ENCODE data around the gene PKDCC.

Gene PKDCC

DNA sequence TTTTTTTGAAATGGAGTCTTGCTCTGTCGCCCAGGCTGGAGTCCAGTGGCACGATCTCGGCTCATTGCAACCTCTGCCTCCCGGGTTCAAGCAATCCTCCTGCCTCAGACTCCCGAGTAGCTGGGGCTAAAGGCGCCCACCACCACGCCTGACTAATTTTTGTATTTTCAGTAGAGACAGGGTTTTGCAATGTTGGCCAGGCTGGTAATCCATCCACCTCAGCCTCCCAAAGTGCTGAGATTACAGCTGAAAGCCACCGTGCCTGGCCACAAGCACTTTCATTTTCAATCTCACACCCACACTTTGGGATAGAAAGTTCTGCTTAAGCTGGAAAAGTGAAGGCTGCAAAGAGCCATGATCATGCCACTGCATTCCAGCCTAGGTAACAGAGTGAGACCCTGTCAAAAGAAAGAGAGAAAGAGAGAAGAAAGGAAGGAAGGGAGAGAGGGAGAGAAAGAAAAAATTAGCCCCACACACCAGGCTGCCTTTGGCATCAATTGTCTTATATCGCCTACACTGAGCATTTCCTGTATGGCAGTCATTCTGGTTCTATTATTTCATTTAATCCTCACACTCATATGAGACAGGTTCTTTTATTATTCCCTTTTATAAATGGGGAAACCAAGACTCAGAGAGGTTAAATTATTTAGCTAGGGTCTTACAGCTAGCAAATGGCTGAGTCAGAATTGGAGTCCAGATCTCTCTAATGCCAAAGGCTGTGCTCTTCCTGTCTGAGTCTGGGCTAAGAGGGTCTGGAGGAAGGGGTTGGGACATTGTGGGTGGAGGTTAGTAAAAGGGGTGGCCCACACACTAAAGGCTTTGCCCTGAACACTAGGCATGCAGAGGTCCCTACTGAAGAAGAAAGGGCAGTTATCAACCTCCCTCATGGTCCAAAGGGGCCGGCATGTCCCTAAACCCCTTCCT lies 37.9 kb upstream of the PKDCC start:
- no peaks in the 10 kb centered on the region for H3K36me3 ChIP-seq (ENCODE audit: insufficient read depth, low read length)
- no peak for TF ChIP-seq FOXP2 (optimal IDR thresholded peaks at IDR 0.05; ENCODE audit: control extremely low read depth, extremely low read length, insufficient read depth)
- TF ChIP-seq EZH2 (IDR thresholded peaks at IDR 0.05), result no peak
- TF ChIP-seq POLR2AphosphoS5 (IDR thresholded peaks at IDR 0.05; ENCODE audit: borderline replicate concordance, low read depth, low read length), result no peak
- no peak overlapping the region for H3K9ac ChIP-seq (ENCODE audit: insufficient read length)
- H3K27ac ChIP-seq, result no peak overlapping the region
- no peak overlapping the region for H3K4me3 ChIP-seq
- H3K9me3 ChIP-seq (ENCODE audit: low read depth, low read length), result no peaks in the 10 kb centered on the region
- DNase-seq (ENCODE audit: low read depth, low spot score), result no peak

DNA sequence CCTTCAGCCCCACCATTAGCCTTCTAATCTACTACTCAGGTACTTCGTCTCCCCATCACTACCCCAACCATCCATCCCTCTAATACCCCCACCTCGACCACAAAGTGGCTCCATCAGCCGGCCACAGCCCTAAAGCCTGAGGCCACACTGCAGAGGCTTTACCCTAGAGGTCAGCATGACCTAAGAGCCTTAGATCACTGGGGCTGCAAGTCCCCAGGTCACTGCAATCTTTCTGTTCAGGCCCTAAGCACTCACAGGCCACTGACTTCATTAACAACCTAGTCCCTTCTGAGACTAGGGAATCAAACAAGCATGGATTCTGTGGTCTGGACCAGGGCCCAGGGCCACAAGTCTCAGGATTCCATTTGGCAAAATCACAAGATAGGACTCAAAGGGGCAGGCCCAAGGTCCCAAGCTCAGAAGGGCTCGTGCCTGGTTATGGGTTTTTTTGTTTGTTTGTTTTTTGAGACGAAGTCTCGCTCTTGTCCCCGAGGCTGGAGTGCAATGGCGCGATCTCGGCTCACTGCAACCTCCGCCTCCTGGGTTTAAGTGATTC lies 37.0 kb upstream of the PKDCC start:
- DNase-seq (ENCODE audit: low read depth, low spot score), result no peak
- TF ChIP-seq POLR2AphosphoS5 (IDR thresholded peaks at IDR 0.05; ENCODE audit: borderline replicate concordance, low read depth, low read length) (no peak), EZH2 (IDR thresholded peaks at IDR 0.05) (no peak), FOXP2 (optimal IDR thresholded peaks at IDR 0.05; ENCODE audit: control extremely low read depth, extremely low read length, insufficient read depth) (no peak)
- no peak overlapping the region for H3K4me3 ChIP-seq
- no peaks in the 10 kb centered on the region for H3K9me3 ChIP-seq (ENCODE audit: low read depth, low read length)
- no peak overlapping the region for H3K9ac ChIP-seq (ENCODE audit: insufficient read length)
- H3K27ac ChIP-seq, result no peak overlapping the region
- no peaks in the 10 kb centered on the region for H3K36me3 ChIP-seq (ENCODE audit: insufficient read depth, low read length)

DNA sequence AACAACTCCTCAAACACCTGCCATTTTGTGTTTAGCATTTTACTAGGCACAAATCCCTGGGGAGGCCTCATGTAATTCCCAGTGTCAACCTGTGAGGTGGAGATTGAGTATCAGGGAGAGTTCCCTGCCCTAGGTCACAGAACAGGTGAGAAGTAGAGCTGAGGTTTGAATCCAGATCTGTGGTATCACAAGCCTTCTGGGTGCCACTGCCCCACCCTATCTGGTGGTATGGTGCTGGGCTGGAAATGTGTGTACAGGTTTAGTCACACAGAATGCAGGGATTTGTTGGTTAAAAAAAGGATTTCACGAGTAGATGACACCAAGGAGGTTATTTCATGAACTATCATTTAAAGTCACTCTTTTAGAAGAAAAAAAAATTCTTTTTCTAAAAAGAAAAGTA lies 35.7 kb upstream of the PKDCC start:
- H3K4me3 ChIP-seq, result no peak overlapping the region
- H3K36me3 ChIP-seq (ENCODE audit: insufficient read depth, low read length), result no peaks in the 10 kb centered on the region
- TF ChIP-seq POLR2AphosphoS5 (IDR thresholded peaks at IDR 0.05; ENCODE audit: borderline replicate concordance, low read depth, low read length) (no peak), EZH2 (IDR thresholded peaks at IDR 0.05) (no peak), FOXP2 (optimal IDR thresholded peaks at IDR 0.05; ENCODE audit: control extremely low read depth, extremely low read length, insufficient read depth) (no peak)
- no peaks in the 10 kb centered on the region for H3K9me3 ChIP-seq (ENCODE audit: low read depth, low read length)
- no peak for DNase-seq (ENCODE audit: low read depth, low spot score)
- no peak overlapping the region for H3K27ac ChIP-seq
- H3K9ac ChIP-seq (ENCODE audit: insufficient read length), result no peak overlapping the region

DNA sequence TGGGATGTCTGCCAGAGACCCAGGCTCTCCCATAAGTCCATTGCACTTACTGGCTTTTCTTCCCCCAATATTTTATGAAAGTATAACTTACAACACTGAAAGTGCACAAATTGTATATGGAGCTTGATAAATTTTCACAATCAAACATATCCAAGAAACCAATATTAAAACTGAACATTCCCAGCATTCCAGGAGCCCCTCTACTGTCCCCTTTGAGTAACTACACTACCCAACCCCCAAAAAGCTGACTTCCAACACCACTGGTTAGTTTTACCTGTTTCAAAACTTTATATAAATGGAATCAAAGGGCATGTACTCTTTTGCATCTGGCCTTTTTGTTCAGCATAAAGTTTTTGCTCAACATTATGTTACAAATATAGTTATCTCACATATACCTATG lies 35.2 kb upstream of the PKDCC start:
- Histone ChIP-seq H3K9me3 (ENCODE audit: low read depth, low read length) (no peaks in the 10 kb centered on the region), H3K4me3 (no peak overlapping the region), H3K36me3 (ENCODE audit: insufficient read depth, low read length) (no peaks in the 10 kb centered on the region), H3K9ac (ENCODE audit: insufficient read length) (no peak overlapping the region), H3K27ac (no peak overlapping the region)
- DNase-seq (ENCODE audit: low read depth, low spot score), result no peak
- TF ChIP-seq EZH2 (IDR thresholded peaks at IDR 0.05) (no peak), POLR2AphosphoS5 (IDR thresholded peaks at IDR 0.05; ENCODE audit: borderline replicate concordance, low read depth, low read length) (no peak), FOXP2 (optimal IDR thresholded peaks at IDR 0.05; ENCODE audit: control extremely low read depth, extremely low read length, insufficient read depth) (no peak)

DNA sequence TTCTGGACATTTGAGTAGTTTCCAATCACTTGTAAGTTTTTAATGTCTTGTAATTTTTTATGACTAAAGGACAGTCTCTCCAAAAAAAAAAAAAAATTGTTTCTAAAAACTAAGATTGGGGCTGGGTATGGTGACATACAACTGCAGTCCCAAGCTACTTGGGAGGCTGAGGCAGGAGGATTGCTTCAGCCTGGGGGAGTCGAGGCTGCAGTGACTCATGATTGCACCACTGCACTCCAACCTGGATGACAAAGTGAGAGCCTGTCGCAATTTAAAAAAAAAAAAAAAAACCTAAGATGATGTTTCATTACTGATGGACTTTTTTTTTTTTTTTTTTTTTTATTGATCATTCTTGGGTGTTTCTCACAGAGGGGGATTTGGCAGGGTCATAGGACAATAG lies 34.4 kb upstream of the PKDCC start:
- Histone ChIP-seq H3K4me3 (no peak overlapping the region), H3K27ac (no peak overlapping the region), H3K9ac (ENCODE audit: insufficient read length) (no peak overlapping the region), H3K36me3 (ENCODE audit: insufficient read depth, low read length) (no peaks in the 10 kb centered on the region), H3K9me3 (ENCODE audit: low read depth, low read length) (no peaks in the 10 kb centered on the region)
- TF ChIP-seq EZH2 (IDR thresholded peaks at IDR 0.05) (no peak), POLR2AphosphoS5 (IDR thresholded peaks at IDR 0.05; ENCODE audit: borderline replicate concordance, low read depth, low read length) (no peak)
- DNase-seq (ENCODE audit: low read depth, low spot score), result no peak

DNA sequence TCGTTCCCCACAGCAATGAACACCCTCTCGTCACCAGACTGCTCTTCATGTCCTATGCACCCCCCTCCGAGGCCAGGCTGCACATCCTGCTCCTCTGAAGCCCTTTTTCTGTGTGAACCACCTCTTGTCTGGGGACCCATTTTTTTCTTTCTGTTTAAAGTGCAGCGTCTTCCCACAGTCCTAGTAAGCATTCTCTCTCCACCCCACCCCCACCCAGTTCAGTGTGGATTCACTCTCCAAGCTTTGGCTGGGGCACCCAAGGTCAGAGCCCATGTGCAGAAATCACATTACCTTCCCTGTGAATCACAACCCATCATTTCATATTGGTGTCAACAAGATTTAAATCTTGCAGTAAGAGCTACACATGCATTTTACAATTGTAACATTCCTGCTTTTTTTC lies 26.4 kb upstream of the PKDCC start:
- Histone ChIP-seq H3K9me3 (ENCODE audit: low read depth, low read length) (no peaks in the 10 kb centered on the region), H3K27ac (no peak overlapping the region), H3K9ac (ENCODE audit: insufficient read length) (no peak overlapping the region), H3K36me3 (ENCODE audit: insufficient read depth, low read length) (no peaks in the 10 kb centered on the region), H3K4me3 (no peak overlapping the region)
- no peak for DNase-seq (ENCODE audit: low read depth, low spot score)
- TF ChIP-seq POLR2AphosphoS5 (IDR thresholded peaks at IDR 0.05; ENCODE audit: borderline replicate concordance, low read depth, low read length) (no peak), EZH2 (IDR thresholded peaks at IDR 0.05) (no peak), FOXP2 (optimal IDR thresholded peaks at IDR 0.05; ENCODE audit: control extremely low read depth, extremely low read length, insufficient read depth) (no peak)

DNA sequence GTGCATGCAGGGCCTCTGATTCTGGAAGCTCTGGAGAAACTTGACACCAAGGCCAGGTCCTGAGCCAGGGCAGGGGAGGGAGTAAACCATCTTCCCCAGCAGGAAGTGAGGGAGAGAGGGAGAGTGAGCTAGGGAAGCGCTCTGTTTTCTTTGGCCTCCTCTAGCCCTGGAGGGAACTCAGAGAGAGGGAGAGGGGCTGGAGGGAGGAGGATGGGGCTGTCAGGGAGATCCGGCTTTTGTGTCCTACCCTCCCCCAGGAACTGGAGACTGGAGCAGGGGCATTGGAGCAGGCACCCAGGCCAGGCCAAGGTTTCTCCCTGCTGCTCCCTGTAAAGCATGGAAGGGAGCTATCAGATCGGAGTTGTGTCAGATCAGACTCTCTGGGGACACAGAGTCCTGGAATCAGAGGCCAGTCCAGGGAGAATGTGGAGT lies 22.7 kb upstream of the PKDCC start:
- no peak for TF ChIP-seq FOXP2 (optimal IDR thresholded peaks at IDR 0.05; ENCODE audit: control extremely low read depth, extremely low read length, insufficient read depth)
- TF ChIP-seq EZH2 (IDR thresholded peaks at IDR 0.05), result no peak
- no peak for TF ChIP-seq POLR2AphosphoS5 (IDR thresholded peaks at IDR 0.05; ENCODE audit: borderline replicate concordance, low read depth, low read length)
- no peak overlapping the region for H3K9ac ChIP-seq (ENCODE audit: insufficient read length)

GRCh38 chr2:42026272-42026671 lies 21.5 kb upstream of the PKDCC start:
- H3K9ac ChIP-seq (ENCODE audit: insufficient read length), result no peak overlapping the region
- TF ChIP-seq FOXP2 (optimal IDR thresholded peaks at IDR 0.05; ENCODE audit: control extremely low read depth, extremely low read length, insufficient read depth) (no peak), EZH2 (IDR thresholded peaks at IDR 0.05) (no peak), POLR2AphosphoS5 (IDR thresholded peaks at IDR 0.05; ENCODE audit: borderline replicate concordance, low read depth, low read length) (no peak)
- H3K36me3 ChIP-seq (ENCODE audit: insufficient read depth, low read length), result no peaks in the 10 kb centered on the region
- no peaks in the 10 kb centered on the region for H3K9me3 ChIP-seq (ENCODE audit: low read depth, low read length)
- no peak overlapping the region for H3K27ac ChIP-seq
- no peak for DNase-seq (ENCODE audit: low read depth, low spot score)
- no peak overlapping the region for H3K4me3 ChIP-seq

More for the DNA sequence above, 22.7 kb upstream of the PKDCC start:
- H3K4me3 ChIP-seq, result no peak overlapping the region
- DNase-seq (ENCODE audit: low read depth, low spot score), result no peak
- H3K36me3 ChIP-seq (ENCODE audit: insufficient read depth, low read length), result no peaks in the 10 kb centered on the region
- no peak overlapping the region for H3K27ac ChIP-seq
- no peaks in the 10 kb centered on the region for H3K9me3 ChIP-seq (ENCODE audit: low read depth, low read length)
